Transverse colon (tissue), 3 donors: ENCODE measurements around the gene DDX28.

ENCODE experiments used
- CTCF ChIP-seq, 5 experiments: fragments of 200-600 bp in 3 of 5; fragments of 450-650 bp in 2 of 5; sonication (generic) in 3 of 5; IDR thresholded peaks; 1 replicate in 2 of 5; 2 replicates in 3 of 5; pipeline ENCODE4 v1.5.1; 2016 to 2017; ENCODE audit warnings: antibody characterized with exemption in 5 of 5, inconsistent platforms in 3 of 5, mild to moderate bottlenecking in 2 of 5, moderate library complexity in 1 of 5
- EP300 ChIP-seq: sonication (generic); formaldehyde crosslinking; IDR thresholded peaks from one replicate; pipeline ENCODE4 v1.6.1; 2017; ENCODE audit warnings: antibody characterized with exemption, low read depth
- POLR2A ChIP-seq: fragments of 450-650 bp; IDR thresholded peaks from one replicate; pipeline ENCODE4 v1.6.1; 2016; ENCODE audit warnings: antibody characterized with exemption, mild to moderate bottlenecking, moderate library complexity

- TF ChIP-seq CTCF (IDR thresholded peaks at IDR 0.05) (no peak), POLR2A (no peak), EP300 (no peak)
These were observed 48.5 kb upstream of the DDX28 start for GRCh38 chr16:68071518-68071901.
